Panc1 (cell line): ENCODE data around the gene ERO1B.

ENCODE experiments used
- POLR2AphosphoS5 ChIP-seq: IDR thresholded peaks from 2 replicates; pipeline ENCODE4 v1.6.1; 2012; ENCODE audit warnings: mild to moderate bottlenecking, low read depth, low read length, moderate library complexity
- SIN3A ChIP-seq: IDR thresholded peaks from 2 replicates; pipeline ENCODE4 v1.6.1; 2012; ENCODE audit warnings: low read depth, mild to moderate bottlenecking, low read length, moderate library complexity, borderline replicate concordance; ENCODE audit not compliant: insufficient read depth
- TCF7L2 ChIP-seq: IDR thresholded peaks from 2 replicates; pipeline ENCODE4 v1.6.1; 2011; ENCODE audit warnings: mild to moderate bottlenecking, low read depth, low read length, inconsistent platforms
- TF ChIP-seq, protein P1 (sequence below): fragments of 450-650 bp; IDR thresholded peaks from 2 replicates; pipeline ENCODE4 v1.5.1; 2017; ENCODE audit warnings: mild to moderate bottlenecking
- TF ChIP-seq, protein P2 (sequence below), 2 experiments: IDR thresholded peaks; 2 replicates each; pipeline ENCODE4 v1.6.1; 2011 to 2012; ENCODE audit warnings: low read depth in 2 of 2, control low read depth in 1 of 2, low read length in 1 of 2, mild to moderate bottlenecking in 1 of 2, moderate library complexity in 1 of 2; ENCODE audit not compliant: insufficient read depth in 1 of 2

DNA sequence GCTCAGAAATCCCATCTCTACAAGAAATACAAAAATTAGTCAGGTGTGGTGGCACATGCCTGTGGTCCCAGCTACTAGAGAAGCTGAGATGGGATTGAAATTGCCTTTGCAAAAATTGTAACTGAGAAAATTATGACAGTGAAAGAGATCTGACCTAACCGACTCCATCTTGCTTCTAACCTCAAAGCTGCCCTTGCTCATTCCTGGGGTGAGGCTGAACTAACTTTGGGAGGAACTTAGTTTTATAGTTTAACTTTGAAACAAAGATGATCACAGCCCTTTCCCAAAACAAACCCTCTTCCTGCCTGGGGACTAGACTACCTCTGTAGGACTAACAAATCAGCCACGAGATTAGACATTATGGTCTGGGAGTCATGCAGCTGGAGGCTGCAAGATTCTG is 33.8 kb upstream of the ERO1B start:
- no peak for TF ChIP-seq SIN3A
- TF ChIP-seq, protein P1, sequence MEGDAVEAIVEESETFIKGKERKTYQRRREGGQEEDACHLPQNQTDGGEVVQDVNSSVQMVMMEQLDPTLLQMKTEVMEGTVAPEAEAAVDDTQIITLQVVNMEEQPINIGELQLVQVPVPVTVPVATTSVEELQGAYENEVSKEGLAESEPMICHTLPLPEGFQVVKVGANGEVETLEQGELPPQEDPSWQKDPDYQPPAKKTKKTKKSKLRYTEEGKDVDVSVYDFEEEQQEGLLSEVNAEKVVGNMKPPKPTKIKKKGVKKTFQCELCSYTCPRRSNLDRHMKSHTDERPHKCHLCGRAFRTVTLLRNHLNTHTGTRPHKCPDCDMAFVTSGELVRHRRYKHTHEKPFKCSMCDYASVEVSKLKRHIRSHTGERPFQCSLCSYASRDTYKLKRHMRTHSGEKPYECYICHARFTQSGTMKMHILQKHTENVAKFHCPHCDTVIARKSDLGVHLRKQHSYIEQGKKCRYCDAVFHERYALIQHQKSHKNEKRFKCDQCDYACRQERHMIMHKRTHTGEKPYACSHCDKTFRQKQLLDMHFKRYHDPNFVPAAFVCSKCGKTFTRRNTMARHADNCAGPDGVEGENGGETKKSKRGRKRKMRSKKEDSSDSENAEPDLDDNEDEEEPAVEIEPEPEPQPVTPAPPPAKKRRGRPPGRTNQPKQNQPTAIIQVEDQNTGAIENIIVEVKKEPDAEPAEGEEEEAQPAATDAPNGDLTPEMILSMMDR = no peak
- TF ChIP-seq POLR2AphosphoS5 = no peak
- TF ChIP-seq, protein P2, sequence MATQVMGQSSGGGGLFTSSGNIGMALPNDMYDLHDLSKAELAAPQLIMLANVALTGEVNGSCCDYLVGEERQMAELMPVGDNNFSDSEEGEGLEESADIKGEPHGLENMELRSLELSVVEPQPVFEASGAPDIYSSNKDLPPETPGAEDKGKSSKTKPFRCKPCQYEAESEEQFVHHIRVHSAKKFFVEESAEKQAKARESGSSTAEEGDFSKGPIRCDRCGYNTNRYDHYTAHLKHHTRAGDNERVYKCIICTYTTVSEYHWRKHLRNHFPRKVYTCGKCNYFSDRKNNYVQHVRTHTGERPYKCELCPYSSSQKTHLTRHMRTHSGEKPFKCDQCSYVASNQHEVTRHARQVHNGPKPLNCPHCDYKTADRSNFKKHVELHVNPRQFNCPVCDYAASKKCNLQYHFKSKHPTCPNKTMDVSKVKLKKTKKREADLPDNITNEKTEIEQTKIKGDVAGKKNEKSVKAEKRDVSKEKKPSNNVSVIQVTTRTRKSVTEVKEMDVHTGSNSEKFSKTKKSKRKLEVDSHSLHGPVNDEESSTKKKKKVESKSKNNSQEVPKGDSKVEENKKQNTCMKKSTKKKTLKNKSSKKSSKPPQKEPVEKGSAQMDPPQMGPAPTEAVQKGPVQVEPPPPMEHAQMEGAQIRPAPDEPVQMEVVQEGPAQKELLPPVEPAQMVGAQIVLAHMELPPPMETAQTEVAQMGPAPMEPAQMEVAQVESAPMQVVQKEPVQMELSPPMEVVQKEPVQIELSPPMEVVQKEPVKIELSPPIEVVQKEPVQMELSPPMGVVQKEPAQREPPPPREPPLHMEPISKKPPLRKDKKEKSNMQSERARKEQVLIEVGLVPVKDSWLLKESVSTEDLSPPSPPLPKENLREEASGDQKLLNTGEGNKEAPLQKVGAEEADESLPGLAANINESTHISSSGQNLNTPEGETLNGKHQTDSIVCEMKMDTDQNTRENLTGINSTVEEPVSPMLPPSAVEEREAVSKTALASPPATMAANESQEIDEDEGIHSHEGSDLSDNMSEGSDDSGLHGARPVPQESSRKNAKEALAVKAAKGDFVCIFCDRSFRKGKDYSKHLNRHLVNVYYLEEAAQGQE (IDR thresholded peaks at IDR 0.05; ENCODE audit: insufficient read depth in 1 of 2, low read depth in 2 of 2, low read length in 1 of 2) = no peak
- no peak for TF ChIP-seq TCF7L2
